Endothelial cell of umbilical vein (primary cell): Measurements from ENCODE around the gene AMFR. TPM values are rescaled to one million over a fixed set of nuclear protein-coding genes. Genes with fewer than 3 reads are reported as not detected.

Experiments used
- BruUV-seq: library from RNA; stranded (reverse); fragments of 400-500 nt; replicated peaks from 2 replicates; lab custom pipeline; 2021; lab: Mats Ljungman, UMichigan
- CTCF ChIA-PET: fragments of 300-600, 350-600 bp; sonication (Branson Sonifier 250); formaldehyde crosslinking; loops from one replicate; lab custom pipeline; 2021; ENCODE audit warnings: antibody characterized with exemption, inconsistent platforms; lab: Charles Lee
- POLR2A ChIA-PET: fragments of 300-600, 350-600 bp; sonication (Branson Sonifier 250); formaldehyde crosslinking; loops from one replicate; lab custom pipeline; 2021; ENCODE audit warnings: antibody characterized with exemption, inconsistent platforms; lab: Charles Lee
- DNase-seq: peaks from one replicate; pipeline ENCODE4 v3.0.0-alpha.2; 2011; ENCODE audit warnings: low read depth, low spot score
- FAIRE-seq: peaks from 2 replicates; lab custom pipeline; 2011; peaks lifted over from hg19 to GRCh38; lab: Jason Lieb, UNC
- H2AFZ ChIP-seq: 2 replicates; pipeline ENCODE4 v1.6.0; 2012; ENCODE audit warnings: low read depth, low read length, control low read depth, inconsistent platforms
- H3K27ac ChIP-seq: 2 replicates; pipeline ENCODE4 v1.5.1; 2011; ENCODE audit warnings: low read depth, mild to moderate bottlenecking, control low read depth, low read length, moderate library complexity; ENCODE audit not compliant: insufficient read depth
- H3K27me3 ChIP-seq, 2 experiments: 2 replicates each; pipeline versions ENCODE4 v1.6.0 to v1.6.1; 2011; ENCODE audit warnings: low read length in 2 of 2, mixed read lengths in 1 of 2; ENCODE audit not compliant: control insufficient read depth in 2 of 2, insufficient read depth in 2 of 2
- H3K36me3 ChIP-seq, 2 experiments: 2 replicates in 1 of 2; 3 replicates in 1 of 2; pipeline ENCODE4 v1.5.1; 2011; ENCODE audit warnings: low read length in 2 of 2, mild to moderate bottlenecking in 1 of 2, moderate library complexity in 1 of 2; ENCODE audit not compliant: control insufficient read depth in 2 of 2, insufficient read depth in 2 of 2; ENCODE audit errors: extremely low read depth in 1 of 2
- H3K4me1 ChIP-seq: 3 replicates; pipeline ENCODE4 v1.5.1; 2011; ENCODE audit warnings: mild to moderate bottlenecking, low read length; ENCODE audit not compliant: control insufficient read depth, insufficient read depth; ENCODE audit errors: extremely low read depth
- H3K4me2 ChIP-seq: 2 replicates; pipeline ENCODE4 v1.6.1; 2011; ENCODE audit warnings: low read length, control low read depth, mixed read lengths; ENCODE audit not compliant: insufficient read depth
- H3K4me3 ChIP-seq, 3 experiments: fragments of 200-600 bp in 1 of 3; sonication (generic), shearing (Covaris generic) in 1 of 3; replicated peaks in 1 of 3; 2 replicates each; pipeline ENCODE4 v1.5.1; 2011 to 2016; ENCODE audit warnings: control low read depth in 3 of 3, low read length in 3 of 3, mild to moderate bottlenecking in 2 of 3, inconsistent platforms in 1 of 3, low read depth in 1 of 3, moderate library complexity in 1 of 3; ENCODE audit not compliant: insufficient read depth in 1 of 3
- H3K79me2 ChIP-seq: 2 replicates; pipeline ENCODE4 v1.6.0; 2012; ENCODE audit warnings: low read length, inconsistent platforms; ENCODE audit not compliant: control insufficient read depth, insufficient read depth
- H3K9ac ChIP-seq: replicated peaks from 2 replicates; pipeline ENCODE3; 2011; ENCODE audit warnings: low read length, control low read depth; ENCODE audit not compliant: insufficient read depth; ENCODE audit errors: extremely low read depth
- H3K9me1 ChIP-seq: replicated peaks from 3 replicates; pipeline ENCODE4 v1.6.0; 2011; ENCODE audit warnings: mild to moderate bottlenecking, low read length; ENCODE audit not compliant: control insufficient read depth, insufficient read depth; ENCODE audit errors: extremely low read depth
- H3K9me3 ChIP-seq: replicated peaks from 2 replicates; pipeline ENCODE4 v1.5.1; 2012; ENCODE audit warnings: low read length, inconsistent platforms; ENCODE audit not compliant: control insufficient read depth, insufficient read depth
- H4K20me1 ChIP-seq: replicated peaks from 2 replicates; pipeline ENCODE3; 2011; ENCODE audit warnings: mild to moderate bottlenecking, low read length; ENCODE audit not compliant: control insufficient read depth, insufficient read depth; ENCODE audit errors: extremely low read depth
- EZH2 ChIP-seq: IDR thresholded peaks from 2 replicates; pipeline ENCODE4 v1.6.1; 2012; ENCODE audit warnings: borderline replicate concordance, low read depth, mild to moderate bottlenecking, moderate library complexity, low read length, inconsistent platforms; ENCODE audit not compliant: severe bottlenecking
- FOS ChIP-seq: IDR thresholded peaks from 2 replicates; pipeline ENCODE4 v1.6.1; 2011; ENCODE audit warnings: mild to moderate bottlenecking, low read length, moderate library complexity, borderline replicate concordance; ENCODE audit not compliant: insufficient read depth
- GATA2 ChIP-seq: IDR thresholded peaks from 2 replicates; pipeline ENCODE4 v1.7.0; 2011; ENCODE audit warnings: low read depth, mild to moderate bottlenecking, moderate library complexity, mixed read lengths, low read length; ENCODE audit not compliant: insufficient read length, insufficient read depth
- JUN ChIP-seq: IDR thresholded peaks from 2 replicates; pipeline ENCODE4 v1.6.1; 2011; ENCODE audit warnings: borderline replicate concordance, low read depth; ENCODE audit not compliant: insufficient read length, insufficient read depth
- MYC ChIP-seq: IDR thresholded peaks from one replicate; pipeline ENCODE4 v1.6.1; 2011; ENCODE audit warnings: mild to moderate bottlenecking, low read depth, low read length
- POLR2A ChIP-seq: IDR thresholded peaks from 2 replicates; pipeline ENCODE4 v1.6.1; 2012; ENCODE audit warnings: low read depth, mild to moderate bottlenecking, control low read depth, low read length
- POLR2AphosphoS5 ChIP-seq: IDR thresholded peaks from 2 replicates; pipeline ENCODE4 v1.6.1; 2012; ENCODE audit warnings: low read depth, mild to moderate bottlenecking, control low read depth, low read length, moderate library complexity; ENCODE audit not compliant: insufficient read depth
- dilution Hi-C: fragments of 300-500 bp; cut with MboI; formaldehyde crosslinking; loops from one replicate; pipeline ENCODE4 v1.15.0; 2019; ENCODE audit warnings: low sequenced_read_pairs; ENCODE audit not compliant: extremely low pct_ligation_motif_present
- intact Hi-C: fragments of 100-400 bp; cut with micrococcal nuclease; formaldehyde crosslinking; loops from one replicate; pipeline ENCODE4 v1.10.0; 2022
- polyA plus RNA-seq, 4 experiments: library from polyadenylated mRNA; depleted of rRNA in 3 of 4; stranded (reverse) in 3 of 4; unstranded in 1 of 4; fragments of >200 nt; gene quantifications; 2 replicates each; pipeline versions ENCODE4 v1.2.1 to v1.2.3, GENCODE V29; 2011 to 2012; ENCODE audit warnings: missing spikeins in 1 of 4
- total RNA-seq: library from RNA; stranded (reverse); gene quantifications from 2 replicates; pipeline ENCODE4 v1.2.3, GENCODE V29; 2021
- TF ChIP-seq, protein P1 (sequence below), 2 donors: IDR thresholded peaks; 1 replicate in 1 of 2; 2 replicates in 1 of 2; pipeline ENCODE4 v1.5.1; 2011; ENCODE audit warnings: low read length in 2 of 2, mild to moderate bottlenecking in 2 of 2, moderate library complexity in 2 of 2, control low read depth in 1 of 2, inconsistent platforms in 1 of 2, low read depth in 1 of 2; ENCODE audit not compliant: insufficient read depth in 1 of 2; ENCODE audit errors: extremely low read depth in 1 of 2
- TF ChIP-seq, protein P2 (sequence below): IDR thresholded peaks from 2 replicates; pipeline ENCODE4 v1.6.1; 2011; ENCODE audit not compliant: insufficient read depth, insufficient read length

Gene AMFR
- total and polyA plus RNA-seq, 2 donors (not counting 3 experiments of a cell fraction or from before 2014, with no cell fraction given): 66.5 to 71.7 TPM

DNA sequence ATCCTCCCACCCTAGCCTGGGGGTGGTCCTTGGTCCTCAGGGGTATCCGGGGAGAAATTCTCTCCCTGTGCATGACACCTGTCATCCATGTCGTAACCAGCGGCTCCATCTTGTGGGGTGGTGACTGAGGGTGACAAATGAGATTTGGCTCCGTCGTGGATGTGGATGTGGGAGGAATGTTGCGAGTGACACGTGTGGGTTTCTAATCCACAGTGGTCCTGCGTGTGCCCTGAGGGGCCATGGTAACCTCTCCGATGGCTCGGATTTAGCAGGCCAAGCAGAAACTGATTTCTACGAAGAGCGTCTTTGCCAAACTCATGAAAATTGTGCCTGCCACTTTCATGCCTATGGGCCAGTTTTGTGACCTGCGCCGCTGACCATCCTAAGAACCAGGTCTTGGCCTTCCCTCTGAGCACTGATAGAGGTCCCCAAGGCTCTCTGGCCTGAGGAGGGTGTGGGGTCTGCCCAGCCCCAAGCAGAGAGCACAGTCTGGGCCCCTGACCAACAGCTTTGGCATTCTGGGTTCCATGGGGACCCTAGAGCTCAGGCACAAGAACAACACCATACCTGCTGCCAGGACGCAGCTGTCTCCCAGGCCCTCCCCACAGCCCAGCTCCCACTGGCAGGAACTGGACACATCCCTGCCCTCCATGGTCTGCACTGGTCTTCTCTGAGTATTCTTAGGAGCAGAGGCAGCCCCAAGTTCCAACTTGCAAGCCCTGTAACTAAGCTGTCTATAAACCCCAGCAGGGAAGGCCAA is 79.0 kb downstream of the AMFR start:
- Histone ChIP-seq H3K9me3 (no peaks in the 10 kb centered on the region), H3K9me1 (no peaks in the 10 kb centered on the region), H3K4me2 (no peak overlapping the region), H2AFZ (no peak overlapping the region), H4K20me1 (no peaks in the 10 kb centered on the region), H3K4me1 (no peaks in the 10 kb centered on the region), H3K27ac (no peak overlapping the region), H3K9ac (no peak overlapping the region), H3K4me3 (no peak overlapping the region), H3K36me3 (no peaks in the 10 kb centered on the region), H3K27me3 (no peaks in the 10 kb centered on the region), H3K79me2 (no peaks in the 10 kb centered on the region)
- CTCF ChIA-PET: interaction anchor here (1.1 to 2.5 kb wide), 3 partner anchors 8 to 16 kb away, joined by 3 to 14 read pairs (median 3); no protein-coding TSS in a partner anchor
- BruUV-seq: no TSS peak
- DNase-seq (no peak), FAIRE-seq (no peak)
- intact Hi-C loops: no loop called here
- dilution Hi-C loops: no loop called here
- TF ChIP-seq FOS (no peak), JUN (no peak), EZH2 (no peak), GATA2 (no peak), MYC (no peak), POLR2A (no peak), POLR2AphosphoS5 (no peak)
- TF ChIP-seq, protein P1, sequence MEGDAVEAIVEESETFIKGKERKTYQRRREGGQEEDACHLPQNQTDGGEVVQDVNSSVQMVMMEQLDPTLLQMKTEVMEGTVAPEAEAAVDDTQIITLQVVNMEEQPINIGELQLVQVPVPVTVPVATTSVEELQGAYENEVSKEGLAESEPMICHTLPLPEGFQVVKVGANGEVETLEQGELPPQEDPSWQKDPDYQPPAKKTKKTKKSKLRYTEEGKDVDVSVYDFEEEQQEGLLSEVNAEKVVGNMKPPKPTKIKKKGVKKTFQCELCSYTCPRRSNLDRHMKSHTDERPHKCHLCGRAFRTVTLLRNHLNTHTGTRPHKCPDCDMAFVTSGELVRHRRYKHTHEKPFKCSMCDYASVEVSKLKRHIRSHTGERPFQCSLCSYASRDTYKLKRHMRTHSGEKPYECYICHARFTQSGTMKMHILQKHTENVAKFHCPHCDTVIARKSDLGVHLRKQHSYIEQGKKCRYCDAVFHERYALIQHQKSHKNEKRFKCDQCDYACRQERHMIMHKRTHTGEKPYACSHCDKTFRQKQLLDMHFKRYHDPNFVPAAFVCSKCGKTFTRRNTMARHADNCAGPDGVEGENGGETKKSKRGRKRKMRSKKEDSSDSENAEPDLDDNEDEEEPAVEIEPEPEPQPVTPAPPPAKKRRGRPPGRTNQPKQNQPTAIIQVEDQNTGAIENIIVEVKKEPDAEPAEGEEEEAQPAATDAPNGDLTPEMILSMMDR (IDR thresholded peaks at IDR 0.05; ENCODE audit: extremely low read depth in 1 of 2, insufficient read depth in 1 of 2, low read depth in 1 of 2, low read length in 2 of 2): no peak
- TF ChIP-seq, protein P2, sequence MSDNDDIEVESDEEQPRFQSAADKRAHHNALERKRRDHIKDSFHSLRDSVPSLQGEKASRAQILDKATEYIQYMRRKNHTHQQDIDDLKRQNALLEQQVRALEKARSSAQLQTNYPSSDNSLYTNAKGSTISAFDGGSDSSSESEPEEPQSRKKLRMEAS: no peak
- POLR2A ChIA-PET: no interaction called here
